H9 (cell line): ENCODE results near the gene CLCNKB. TPM values are rescaled to one million over a fixed set of nuclear protein-coding genes. Genes with fewer than 3 reads are reported as not detected.
"Not testable (repeated sequence)": the region's sequence is repeated elsewhere in the genome, so short reads cannot be mapped to it uniquely, and the experiment has no call there.

Experiments used
- DNase-seq: peaks from one replicate; pipeline ENCODE4 v3.0.0-alpha.2; 2017
- H2AFZ ChIP-seq: one replicate; pipeline ENCODE4 v1.6.1; 2013; ENCODE audit warnings: mild to moderate bottlenecking, low read length, control low read depth, moderate library complexity
- H2AK5ac ChIP-seq: 2 replicates; pipeline ENCODE4 v1.6.1; 2013; ENCODE audit warnings: low read length, control low read depth, mixed read lengths; ENCODE audit not compliant: insufficient read length
- H2BK120ac ChIP-seq: one replicate; pipeline ENCODE4 v1.6.1; 2013; ENCODE audit warnings: low read depth, mild to moderate bottlenecking, low read length, control low read depth, inconsistent platforms; ENCODE audit not compliant: poor library complexity, severe bottlenecking
- H2BK12ac ChIP-seq: 2 replicates; pipeline ENCODE4 v1.6.1; 2013; ENCODE audit warnings: low read length, control low read depth, mixed read lengths, low read depth; ENCODE audit not compliant: insufficient read length
- H2BK15ac ChIP-seq: 2 replicates; pipeline ENCODE4 v1.6.1; 2013; ENCODE audit warnings: low read depth, low read length, control low read depth
- H2BK20ac ChIP-seq: one replicate; pipeline ENCODE4 v1.6.1; 2013; ENCODE audit warnings: low read depth, mild to moderate bottlenecking, low read length, control low read depth, inconsistent platforms; ENCODE audit not compliant: poor library complexity, severe bottlenecking
- H2BK5ac ChIP-seq: 2 replicates; pipeline ENCODE4 v1.6.1; 2013; ENCODE audit warnings: low read length, control low read depth, mixed read lengths; ENCODE audit not compliant: insufficient read length
- H3K14ac ChIP-seq: 2 replicates; pipeline ENCODE4 v1.6.1; 2013; ENCODE audit warnings: low read length, control low read depth; ENCODE audit not compliant: insufficient read depth
- H3K18ac ChIP-seq: 2 replicates; pipeline ENCODE4 v1.6.1; 2013; ENCODE audit warnings: low read depth, mild to moderate bottlenecking, mixed read lengths, low read length, control low read depth; ENCODE audit not compliant: insufficient read length
- H3K23ac ChIP-seq: 2 replicates; pipeline ENCODE4 v1.6.1; 2013; ENCODE audit warnings: low read length, control low read depth, mixed read lengths, low read depth; ENCODE audit not compliant: insufficient read length
- H3K23me2 ChIP-seq: 2 replicates; pipeline ENCODE4 v1.6.1; 2013; ENCODE audit warnings: low read depth, mild to moderate bottlenecking, mixed read lengths, low read length, control low read depth; ENCODE audit not compliant: insufficient read length, poor library complexity, severe bottlenecking
- H3K27ac ChIP-seq: 2 replicates; pipeline ENCODE4 v1.5.1; 2013; ENCODE audit warnings: low read length, control low read depth, mixed read lengths, low read depth; ENCODE audit not compliant: insufficient read length
- H3K27me3 ChIP-seq: 2 replicates; pipeline ENCODE4 v1.6.1; 2013; ENCODE audit warnings: low read length, control low read depth, inconsistent platforms; ENCODE audit not compliant: insufficient read depth
- H3K4ac ChIP-seq: 2 replicates; pipeline ENCODE4 v1.6.1; 2013; ENCODE audit warnings: low read depth, mild to moderate bottlenecking, control low read depth, inconsistent platforms, low read length, moderate library complexity
- H3K4me1 ChIP-seq: 2 replicates; pipeline ENCODE4 v1.6.1; 2013; ENCODE audit warnings: low read length, control low read depth, inconsistent platforms; ENCODE audit not compliant: insufficient read depth
- H3K4me2 ChIP-seq: 2 replicates; pipeline ENCODE4 v1.6.1; 2013; ENCODE audit warnings: low read length, control low read depth, mixed read lengths; ENCODE audit not compliant: insufficient read length, insufficient read depth
- H3K56ac ChIP-seq: 2 replicates; pipeline ENCODE4 v1.6.1; 2013; ENCODE audit warnings: low read depth, mild to moderate bottlenecking, mixed read lengths, low read length, control low read depth; ENCODE audit not compliant: insufficient read length
- H3K79me1 ChIP-seq: 2 replicates; pipeline ENCODE4 v1.6.1; 2013; ENCODE audit warnings: low read depth, mild to moderate bottlenecking, moderate library complexity, low read length, control low read depth, inconsistent platforms; ENCODE audit not compliant: insufficient read depth, poor library complexity, severe bottlenecking
- H3K79me2 ChIP-seq: 2 replicates; pipeline ENCODE4 v1.6.1; 2013; ENCODE audit warnings: low read length, control low read depth, inconsistent platforms; ENCODE audit not compliant: insufficient read depth
- H3K9ac ChIP-seq: 2 replicates; pipeline ENCODE4 v1.6.1; 2013; ENCODE audit warnings: low read length, control low read depth, mixed read lengths; ENCODE audit not compliant: insufficient read length; ENCODE audit errors: extremely low read depth
- H3K9me3 ChIP-seq: one replicate; pipeline ENCODE4 v1.6.1; 2013; ENCODE audit warnings: low read depth, low read length, inconsistent platforms; ENCODE audit not compliant: control insufficient read depth
- H3T11ph ChIP-seq: one replicate; pipeline ENCODE4 v1.6.1; 2013; ENCODE audit warnings: mild to moderate bottlenecking, low read length, control low read depth, inconsistent platforms
- H4K20me1 ChIP-seq: one replicate; pipeline ENCODE4 v1.6.1; 2013; ENCODE audit not compliant: control insufficient read depth, insufficient read length, insufficient read depth
- H4K5ac ChIP-seq: 2 replicates; pipeline ENCODE4 v1.6.1; 2013; ENCODE audit warnings: low read depth, mild to moderate bottlenecking, mixed read lengths, low read length, control low read depth; ENCODE audit not compliant: insufficient read length
- H4K8ac ChIP-seq: replicated peaks from 2 replicates; pipeline ENCODE4 v1.6.1; 2013; ENCODE audit warnings: low read length, control low read depth, mixed read lengths, low read depth; ENCODE audit not compliant: insufficient read length
- H4K91ac ChIP-seq: 2 replicates; pipeline ENCODE4 v1.6.1; 2013; ENCODE audit warnings: low read depth, mild to moderate bottlenecking, moderate library complexity, mixed read lengths, low read length, control low read depth; ENCODE audit not compliant: insufficient read length
- H3K27ac Mint-ChIP-seq, 3 experiments: 2 replicates in 2 of 3; 3 replicates in 1 of 3; pipeline ENCODE4 v1.8.0; 2020 to 2021; ENCODE audit warnings: mixed read lengths in 3 of 3, mild to moderate bottlenecking in 1 of 3, moderate library complexity in 1 of 3
- H3K27me3 Mint-ChIP-seq: 2 replicates; pipeline ENCODE4 v1.8.0; 2021; ENCODE audit warnings: low read depth, mild to moderate bottlenecking, moderate library complexity, mixed read lengths
- H3K36me3 Mint-ChIP-seq, 3 experiments: 2 replicates in 2 of 3; 3 replicates in 1 of 3; pipeline ENCODE4 v1.8.0; 2020 to 2021; ENCODE audit warnings: low read depth in 3 of 3, mixed read lengths in 3 of 3; ENCODE audit not compliant: insufficient read depth in 1 of 3
- H3K4me1 Mint-ChIP-seq, 2 experiments: 2 replicates each; pipeline ENCODE4 v1.8.0; 2020; ENCODE audit warnings: mixed read lengths in 2 of 2
- H3K4me3 Mint-ChIP-seq, 2 experiments: 2 replicates in 1 of 2; 3 replicates in 1 of 2; pipeline ENCODE4 v1.8.0; 2020 to 2021; ENCODE audit warnings: mild to moderate bottlenecking in 2 of 2, mixed read lengths in 2 of 2, moderate library complexity in 1 of 2
- H3K9me3 Mint-ChIP-seq, 2 experiments: 2 replicates in 1 of 2; 3 replicates in 1 of 2; pipeline ENCODE4 v1.8.0; 2020; ENCODE audit warnings: mild to moderate bottlenecking in 2 of 2, mixed read lengths in 2 of 2, moderate library complexity in 1 of 2
- CTCF ChIP-seq: fragments of 200-600 bp; sonication (generic); conservative IDR thresholded peaks from 3 replicates; pipeline ENCODE4 v1.8.0; 2021; ENCODE audit warnings: antibody characterized with exemption, mild to moderate bottlenecking
- WGBS: extraction: QIAGEN DNeasy Blood & Tissue Kit; methylation state at CpG from one replicate; pipeline ENCODE4 v1.1.7; 2013; ENCODE audit warnings: missing lambda C conversion rate, low lambda C conversion rate, mixed read lengths; ENCODE audit not compliant: insufficient read length; ENCODE audit errors: extremely low coverage; 5-methylcytosine and 5-hydroxymethylcytosine counted together
- total RNA-seq: library from RNA; stranded (reverse); gene quantifications from 2 replicates; pipeline ENCODE4 v1.2.1, GENCODE V29; 2021

Gene CLCNKB
- total RNA-seq, 1 experiment from 2014 or later = 1.7 TPM

- no peak overlapping the region for H4K91ac ChIP-seq
- H3K56ac ChIP-seq = no peak overlapping the region
- H3K14ac ChIP-seq = no peak overlapping the region
- H3K4ac ChIP-seq = no peak overlapping the region
- no peak overlapping the region for H3K18ac ChIP-seq
- DNase-seq = peak; percentile 98
- H3K4me2 ChIP-seq = no peak overlapping the region
- no peaks in the 10 kb centered on the region for H3K23me2 ChIP-seq
- no peak overlapping the region for H3K23ac ChIP-seq
- H3K4me3 Mint-ChIP-seq = no peak overlapping the region
- H2AK5ac ChIP-seq = no peak overlapping the region
- no peaks in the 10 kb centered on the region for H3K27me3 ChIP-seq
- no peak overlapping the region for H3K27ac Mint-ChIP-seq
- WGBS = no CpG with 5 or more reads among the region's 18 CpGs
- peaks cover 12% of the 10 kb centered on the region for H3K27me3 Mint-ChIP-seq
- H2BK5ac ChIP-seq = no peak overlapping the region
- H3K36me3 Mint-ChIP-seq = no peaks in the 10 kb centered on the region
- no peak overlapping the region for H3K27ac ChIP-seq
- H3K4me1 Mint-ChIP-seq = peaks cover 13 to 22% of the 10 kb centered on the region in 2 experiments
- H3K4me1 ChIP-seq = peaks cover 2% of the 10 kb centered on the region; the same call in 1 of the 2 replicates
- H4K8ac ChIP-seq = no peak overlapping the region
- no peak overlapping the region for H2BK20ac ChIP-seq
- H4K5ac ChIP-seq = no peak overlapping the region
- H2AFZ ChIP-seq = no peak overlapping the region
- no peaks in the 10 kb centered on the region for H3K9me3 ChIP-seq
- peak; percentile 95 for TF ChIP-seq CTCF
- H2BK15ac ChIP-seq = no peak overlapping the region
- H4K20me1 ChIP-seq = no peaks in the 10 kb centered on the region
- no peaks in the 10 kb centered on the region for H3K9me3 Mint-ChIP-seq
- H2BK120ac ChIP-seq = no peak overlapping the region
- H3K9ac ChIP-seq = no peak overlapping the region
- H3K79me2 ChIP-seq = no peaks in the 10 kb centered on the region
- no peaks in the 10 kb centered on the region for H3K79me1 ChIP-seq
- H3T11ph ChIP-seq = no peak overlapping the region
- H2BK12ac ChIP-seq = no peak overlapping the region
Measured at GRCh38 chr1:16032388-16033102, 11.0 kb upstream of the CLCNKB start.

DNA sequence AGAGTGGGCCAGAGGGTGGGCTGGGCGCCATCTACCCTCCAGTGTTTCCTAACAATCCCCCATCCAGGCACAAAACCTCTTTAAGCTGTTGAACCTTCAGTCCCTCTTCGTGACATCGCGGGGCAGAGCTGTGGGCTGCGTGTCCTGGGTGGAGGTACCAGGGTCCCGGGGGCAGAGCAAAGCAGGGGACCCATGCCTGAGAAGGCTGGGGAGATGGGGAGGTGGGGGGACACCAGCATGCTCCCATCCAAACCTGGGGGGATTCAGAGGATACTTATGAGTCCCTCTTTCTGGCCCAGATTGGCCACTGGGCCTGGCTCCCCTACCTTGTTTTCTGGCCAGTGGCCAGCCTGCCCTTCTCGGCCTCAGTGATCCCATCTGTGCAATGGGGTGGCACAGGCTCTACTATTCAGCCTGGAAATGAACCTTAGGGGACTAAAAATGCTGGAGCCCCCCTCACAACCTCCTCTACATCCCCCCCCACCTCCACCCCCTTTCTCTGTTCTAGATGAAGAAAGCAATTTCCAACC, 10.4 kb upstream of the CLCNKB start:
- not testable (repeated sequence) for H3K27ac Mint-ChIP-seq, H2BK120ac ChIP-seq, H3K56ac ChIP-seq, H3K27ac ChIP-seq, H3K27me3 Mint-ChIP-seq, H3K9me3 ChIP-seq, H3K14ac ChIP-seq, H2BK15ac ChIP-seq, H2BK12ac ChIP-seq, H3K23ac ChIP-seq, H3K9me3 Mint-ChIP-seq, H4K8ac ChIP-seq, H3K4me2 ChIP-seq, H3K27me3 ChIP-seq, H3K4ac ChIP-seq, H3K79me2 ChIP-seq, H3T11ph ChIP-seq, H3K23me2 ChIP-seq, H3K9ac ChIP-seq, H3K4me1 ChIP-seq, H3K36me3 Mint-ChIP-seq, H3K79me1 ChIP-seq, H3K18ac ChIP-seq, H4K91ac ChIP-seq, H4K20me1 ChIP-seq, H2BK5ac ChIP-seq, H2AFZ ChIP-seq, H2BK20ac ChIP-seq, H2AK5ac ChIP-seq, H3K4me3 Mint-ChIP-seq, DNase-seq, H4K5ac ChIP-seq
- H3K4me1 Mint-ChIP-seq = peaks cover 10 to 20% of the 10 kb centered on the region in 2 experiments
- no CpG with 5 or more reads among the region's 7 CpGs for WGBS
